ENCODE data around the gene M1AP. TPM values are rescaled to one million over a fixed set of nuclear protein-coding genes. Genes with fewer than 3 reads are reported as not detected.

Gene M1AP
- total and polyA plus RNA-seq, 2 donors: 0.15 to 0.21 TPM

DNA sequence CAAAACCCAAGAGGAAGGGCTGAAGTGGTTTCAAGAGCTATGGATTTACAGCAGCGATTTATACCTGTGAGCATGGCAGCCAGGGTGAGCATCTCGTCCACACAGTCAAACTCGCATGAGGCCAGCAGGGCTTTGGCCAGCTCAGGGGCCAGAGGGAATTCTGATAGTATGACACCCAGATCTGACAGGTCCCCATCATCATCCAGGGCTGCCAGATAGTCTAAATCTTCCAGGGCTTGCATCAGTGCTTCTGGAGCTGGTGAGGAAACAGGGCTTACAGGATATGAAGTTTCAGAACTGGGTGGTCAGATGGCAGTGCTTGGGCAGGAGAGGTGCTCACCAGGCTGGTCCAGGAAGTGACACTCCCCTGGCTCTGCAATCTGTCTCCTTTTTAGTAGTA, 125.6 kb downstream of the M1AP start:
- no peak overlapping the region for H3K4me3 ChIP-seq (ENCODE audit: low read depth, low read length)
- no peak overlapping the region for H3K27ac ChIP-seq (ENCODE audit: low read depth)
- H3K36me3 ChIP-seq (ENCODE audit: insufficient read depth): no peaks in the 10 kb centered on the region
- no peaks in the 10 kb centered on the region for H3K4me1 ChIP-seq (ENCODE audit: insufficient read depth)
- DNase-seq (ENCODE audit: extremely low spot score): no peak
- WGBS: 69% methylated on average over 3 of the region's 3 CpGs

DNA sequence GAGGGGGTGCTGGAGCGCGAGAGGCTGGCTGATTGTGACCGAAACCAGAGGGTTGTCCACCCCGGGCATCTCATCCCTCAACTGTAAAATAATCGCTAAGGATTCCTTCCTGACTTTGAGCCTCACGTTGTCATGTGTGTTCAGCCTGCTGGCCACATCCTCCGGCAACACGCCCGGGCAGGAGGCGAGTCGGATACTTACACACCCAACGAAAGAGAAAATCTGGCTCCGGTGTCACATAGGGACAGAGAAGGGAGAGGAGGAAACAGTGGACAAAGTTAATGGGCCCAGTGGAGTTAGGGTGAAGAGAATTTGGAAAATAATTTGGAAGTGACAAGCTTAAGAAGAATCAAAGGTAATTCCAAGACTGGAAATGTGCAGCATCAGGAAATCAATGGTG, 131.5 kb downstream of the M1AP start:
- Histone ChIP-seq H3K4me3 (ENCODE audit: low read depth, low read length) (peak overlapping the region; percentile 22), H3K36me3 (ENCODE audit: insufficient read depth) (no peaks in the 10 kb centered on the region), H3K27ac (ENCODE audit: low read depth) (no peak overlapping the region), H3K4me1 (ENCODE audit: insufficient read depth) (peaks cover 3% of the 10 kb centered on the region)
- no peak for DNase-seq (ENCODE audit: extremely low spot score)
- 57% methylated on average over 13 of the region's 13 CpGs for WGBS

DNA sequence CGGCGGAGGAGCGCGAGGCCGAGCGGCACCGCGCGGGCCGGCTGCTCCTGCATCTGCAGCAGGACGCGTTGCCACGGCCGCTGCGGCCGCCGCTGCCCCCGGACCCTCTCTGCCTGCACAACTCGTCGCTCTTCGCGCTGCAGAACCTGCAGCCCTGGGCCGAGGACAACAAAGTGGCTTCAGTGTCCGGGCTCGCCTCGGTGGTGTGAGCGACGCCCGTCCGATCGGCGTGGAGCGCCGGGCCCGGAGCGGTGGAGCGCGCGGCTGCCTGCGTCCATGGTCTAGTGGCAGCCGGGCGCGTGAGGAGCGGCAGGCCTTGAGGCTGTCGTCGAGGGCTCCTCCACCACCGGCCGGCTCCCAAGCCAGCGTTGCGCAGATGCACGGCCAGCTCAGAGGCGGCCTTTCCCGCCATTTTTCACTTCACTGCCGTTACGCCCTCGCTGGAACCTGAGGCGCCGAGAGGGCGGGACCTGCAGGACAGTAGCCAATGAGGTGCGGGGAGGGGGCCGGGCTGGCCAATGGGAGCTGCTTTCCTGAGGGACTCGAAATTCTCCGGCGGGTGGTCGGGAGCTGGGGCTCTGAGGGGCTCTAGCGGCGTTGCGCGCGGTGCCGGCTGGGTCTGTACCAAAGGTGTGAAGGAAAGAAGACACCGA, 132.0 kb downstream of the M1AP start:
- H3K4me1 ChIP-seq (ENCODE audit: insufficient read depth): peaks cover 3% of the 10 kb centered on the region
- H3K36me3 ChIP-seq (ENCODE audit: insufficient read depth): no peaks in the 10 kb centered on the region
- H3K27ac ChIP-seq (ENCODE audit: low read depth): no peak overlapping the region
- 2% methylated on average over 72 of the region's 72 CpGs for WGBS
- H3K4me3 ChIP-seq (ENCODE audit: low read depth, low read length): peak overlapping the region; percentile 22
- no peak for DNase-seq (ENCODE audit: extremely low spot score)

- peaks cover 3% of the 10 kb centered on the region for H3K4me1 ChIP-seq (ENCODE audit: insufficient read depth)
- H3K36me3 ChIP-seq (ENCODE audit: insufficient read depth): no peaks in the 10 kb centered on the region
- WGBS: 4% methylated on average over 60 of the region's 60 CpGs
- no peak for DNase-seq (ENCODE audit: extremely low spot score)
- H3K27ac ChIP-seq (ENCODE audit: low read depth): no peak overlapping the region
- H3K4me3 ChIP-seq (ENCODE audit: low read depth, low read length): peak overlapping the region; percentile 22
Measured at GRCh38 chr2:74515271-74515980, 132.7 kb downstream of the M1AP start.

DNA sequence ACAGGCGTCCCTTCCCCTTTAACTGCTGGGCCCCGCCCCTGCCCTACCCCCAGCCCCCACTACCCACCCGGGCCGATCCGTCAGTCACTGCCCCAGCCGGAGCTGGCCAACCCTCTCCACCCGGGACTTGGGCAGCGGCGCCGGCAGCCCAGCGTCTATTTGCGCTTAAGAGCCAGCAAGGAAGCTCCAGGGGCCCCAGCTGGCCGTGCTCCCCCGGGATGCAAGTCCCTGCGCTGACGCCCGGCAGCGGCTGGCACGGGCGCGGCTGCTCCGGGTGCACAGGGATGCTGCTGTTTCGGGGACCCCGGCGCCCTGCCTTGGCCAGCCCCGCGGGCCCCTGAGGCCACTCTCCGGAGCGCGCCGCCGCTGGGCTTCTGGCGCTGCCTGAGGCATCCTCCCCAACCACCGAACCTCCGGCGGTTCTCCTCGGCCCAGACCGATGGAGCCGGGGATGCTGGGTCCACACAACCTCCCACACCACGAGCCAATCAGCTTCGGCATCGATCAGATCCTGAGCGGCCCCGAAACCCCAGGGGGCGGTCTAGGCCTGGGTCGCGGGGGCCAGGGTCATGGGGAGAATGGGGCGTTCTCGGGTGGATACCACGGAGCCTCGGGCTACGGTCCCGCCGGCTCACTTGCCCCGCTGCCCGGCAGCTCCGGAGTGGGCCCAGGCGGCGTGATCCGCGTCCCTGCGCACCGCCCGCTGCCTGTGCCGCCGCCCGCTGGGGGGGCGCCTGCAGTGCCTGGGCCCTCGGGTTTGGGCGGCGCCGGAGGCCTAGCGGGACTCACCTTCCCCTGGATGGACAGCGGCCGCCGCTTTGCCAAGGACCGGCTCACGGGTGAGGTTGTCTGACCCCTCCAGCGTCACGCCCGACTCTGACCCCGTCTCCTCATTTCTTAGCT, 133.5 kb downstream of the M1AP start, which contains the start of gene TLX2:
TSS of gene TLX2 (plus strand) at position 83 of the 903 bp plus-strand sequence. CDS start at position 440, 357 bp downstream.
- Histone ChIP-seq H3K36me3 (ENCODE audit: insufficient read depth) (no peaks in the 10 kb centered on the region), H3K4me3 (ENCODE audit: low read depth, low read length) (no peak within 1 kb of the TSS), H3K4me1 (ENCODE audit: insufficient read depth) (peaks cover 3% of the 10 kb centered on the region), H3K27ac (ENCODE audit: low read depth) (no peak within 1 kb of the TSS)
- WGBS: 3% methylated on average over 82 of the region's 82 CpGs
- DNase-seq (ENCODE audit: extremely low spot score): no peak

GRCh38 chr2:74513605-74514367, 134.3 kb downstream of the M1AP start:
- WGBS: 4% methylated on average over 52 of the region's 52 CpGs
- H3K4me3 ChIP-seq (ENCODE audit: low read depth, low read length): no peak overlapping the region
- DNase-seq (ENCODE audit: extremely low spot score): no peak

GRCh38 chr2:74512744-74513604, 135.2 kb downstream of the M1AP start:
- WGBS: 4% methylated on average over 36 of the region's 36 CpGs
- H3K27ac ChIP-seq (ENCODE audit: low read depth): no peak overlapping the region
- DNase-seq (ENCODE audit: extremely low spot score): no peak
- no peaks in the 10 kb centered on the region for H3K36me3 ChIP-seq (ENCODE audit: insufficient read depth)
- peaks cover 3% of the 10 kb centered on the region for H3K4me1 ChIP-seq (ENCODE audit: insufficient read depth)
- H3K4me3 ChIP-seq (ENCODE audit: low read depth, low read length): no peak overlapping the region

More at GRCh38 chr2:74513605-74514367, 134.3 kb downstream of the M1AP start:
- H3K4me1 ChIP-seq (ENCODE audit: insufficient read depth): peaks cover 3% of the 10 kb centered on the region
- no peak overlapping the region for H3K27ac ChIP-seq (ENCODE audit: low read depth)
- H3K36me3 ChIP-seq (ENCODE audit: insufficient read depth): no peaks in the 10 kb centered on the region

DNA sequence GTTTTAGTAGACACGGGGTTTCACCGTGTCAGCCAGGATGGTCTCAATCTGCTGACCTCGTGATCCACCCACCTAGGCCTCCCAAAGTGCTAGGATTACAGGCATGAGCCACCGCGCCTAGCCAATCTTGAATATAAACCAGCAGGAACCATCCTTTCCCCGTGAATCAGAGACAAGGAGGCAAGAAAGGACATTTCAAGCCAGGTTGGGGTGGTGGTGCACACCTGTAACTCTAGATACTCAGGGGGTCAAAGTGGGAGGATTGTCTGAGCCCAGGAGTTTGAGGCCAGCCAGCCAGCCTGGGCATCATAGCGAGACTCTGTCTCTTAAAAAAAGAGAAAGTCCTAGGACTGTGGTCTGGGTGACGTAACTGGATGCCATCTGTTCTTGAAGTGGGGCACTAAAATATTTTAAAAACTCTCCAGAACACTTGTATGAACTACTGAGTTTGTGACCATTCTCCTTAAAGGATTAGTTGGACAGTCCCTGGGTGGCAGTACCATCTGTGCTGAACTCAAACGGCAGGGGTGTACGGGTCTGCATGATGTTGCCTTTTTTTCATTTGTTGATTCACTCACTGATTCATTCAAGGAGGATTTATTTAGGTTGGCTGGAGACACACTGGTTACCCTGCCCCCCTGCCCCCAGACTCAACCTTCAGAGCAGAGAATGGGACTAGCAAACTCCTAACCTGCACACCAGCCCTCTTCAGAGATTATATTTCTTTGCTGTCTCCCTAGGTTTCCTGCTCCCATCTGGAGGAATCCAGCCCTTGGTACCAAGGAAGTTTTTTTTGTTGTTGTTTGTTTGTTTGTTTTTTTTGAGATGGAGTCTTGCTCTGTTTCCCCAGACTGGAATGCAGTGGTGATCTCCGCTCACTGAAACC, 136.8 kb downstream of the M1AP start:
- Histone ChIP-seq H3K4me1 (ENCODE audit: insufficient read depth) (peaks cover 3% of the 10 kb centered on the region), H3K27ac (ENCODE audit: low read depth) (no peak overlapping the region), H3K4me3 (ENCODE audit: low read depth, low read length) (no peak overlapping the region), H3K36me3 (ENCODE audit: insufficient read depth) (no peaks in the 10 kb centered on the region)
- WGBS: 30% methylated on average over 11 of the region's 11 CpGs
- DNase-seq (ENCODE audit: extremely low spot score): no peak

GRCh38 chr2:74510272-74510671, 137.9 kb downstream of the M1AP start:
- no peak overlapping the region for H3K4me3 ChIP-seq (ENCODE audit: low read depth, low read length)
- no peak overlapping the region for H3K27ac ChIP-seq (ENCODE audit: low read depth)
- H3K36me3 ChIP-seq (ENCODE audit: insufficient read depth): no peaks in the 10 kb centered on the region
- H3K4me1 ChIP-seq (ENCODE audit: insufficient read depth): peaks cover 3% of the 10 kb centered on the region
- WGBS: 75% methylated on average over 4 of the region's 4 CpGs
- DNase-seq (ENCODE audit: extremely low spot score): no peak

DNA sequence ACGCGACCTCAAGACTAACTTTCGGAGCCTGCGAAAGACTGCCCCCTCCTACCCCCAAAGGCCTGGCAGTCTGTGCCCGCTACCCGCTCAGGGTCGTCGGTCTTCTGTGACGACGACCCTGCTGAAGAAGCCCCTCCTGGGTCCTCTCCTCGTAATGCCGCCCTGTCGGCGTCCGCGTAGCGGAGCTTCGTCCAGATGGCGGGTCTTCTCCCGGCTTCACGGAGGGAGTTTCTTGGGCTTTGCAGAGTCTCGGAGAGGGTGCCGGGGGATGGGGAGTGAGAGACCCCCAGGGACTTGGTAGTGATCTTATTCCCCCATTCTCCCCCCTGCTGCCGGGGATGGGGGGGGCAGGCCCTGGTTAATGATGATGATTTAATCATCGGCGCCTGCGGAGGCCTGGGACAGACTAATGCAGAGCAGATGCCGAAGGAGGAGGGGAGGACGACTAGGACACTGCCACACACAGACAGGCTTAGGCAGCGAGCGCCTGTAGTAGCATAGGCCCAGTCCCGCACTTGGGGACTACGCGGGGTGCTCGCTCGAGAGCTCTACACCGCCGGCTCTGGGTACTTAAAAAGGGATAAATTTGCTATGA, 140.1 kb downstream of the M1AP start:
- Histone ChIP-seq H3K4me1 (ENCODE audit: insufficient read depth) (no peaks in the 10 kb centered on the region), H3K27ac (ENCODE audit: low read depth) (peak overlapping the region; percentile 65), H3K36me3 (ENCODE audit: insufficient read depth) (no peaks in the 10 kb centered on the region), H3K4me3 (ENCODE audit: low read depth, low read length) (peak overlapping the region; percentile 54)
- DNase-seq (ENCODE audit: extremely low spot score): no peak
- WGBS: 10% methylated on average over 38 of the region's 38 CpGs

All from urinary bladder (tissue), 4 donors.